ENCODE data around the gene GNA12. TPM values are rescaled to one million over a fixed set of nuclear protein-coding genes. Genes with fewer than 3 reads are reported as not detected.
A peak's percentile ranks its signal among the peaks of the same experiment; 100 is the strongest.

Gene GNA12
- total and polyA plus RNA-seq, 9 of the 15 experiments (the other 6 are each of a cell fraction or from before 2014, with no cell fraction given), result 0.65 to 32.7 (median 9.6) TPM

DNA sequence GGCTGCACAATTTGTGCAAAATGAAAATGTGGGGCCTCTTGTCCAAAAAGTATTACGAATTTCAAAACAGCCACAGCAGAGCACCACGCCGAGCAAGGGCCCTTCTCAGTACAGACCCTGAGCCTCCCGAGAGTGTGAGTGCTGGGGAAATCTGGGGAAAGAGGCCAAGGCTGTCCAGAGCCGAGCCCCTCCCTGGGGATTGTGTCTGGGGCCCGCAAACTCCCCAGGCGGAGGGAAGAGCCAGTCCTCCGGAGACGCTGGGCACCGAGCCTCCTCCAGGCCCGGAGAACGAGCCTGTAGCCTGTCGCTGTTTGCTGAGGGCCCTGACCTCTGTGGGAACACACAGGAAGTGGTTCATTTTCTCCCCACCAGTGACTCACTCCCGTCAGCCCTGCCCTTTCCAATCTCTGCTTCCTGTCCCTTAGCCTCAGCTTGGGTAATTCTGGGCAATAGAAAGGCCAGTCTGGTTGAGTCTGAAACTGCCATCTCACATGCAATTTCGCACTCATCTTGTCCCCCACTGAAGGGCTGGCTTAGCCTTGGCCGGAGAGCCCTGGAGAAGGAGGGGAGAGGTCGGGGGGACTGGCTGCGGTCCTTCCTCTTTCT lies 19.5 kb upstream of the GNA12 start (continued):
- no peak for TF ChIP-seq ZNF174 (CRISPR knock-in tag; IDR thresholded peaks at IDR 0.05)
- TF ChIP-seq ZNF124 (CRISPR knock-in tag; IDR thresholded peaks at IDR 0.05), result no peak
- TF ChIP-seq NFRKB (IDR thresholded peaks at IDR 0.05; ENCODE audit: low read depth), result no peak
- no peak for TF ChIP-seq ZNF165 (CRISPR knock-in tag; IDR thresholded peaks at IDR 0.05; ENCODE audit: borderline replicate concordance)
- no peak for TF ChIP-seq YY1 (IDR thresholded peaks at IDR 0.05; ENCODE audit: borderline replicate concordance in 1 of 3, control insufficient read depth in 1 of 3, extremely low read depth in 1 of 3, insufficient read depth in 3 of 3, insufficient read length in 1 of 3, insufficient replicate concordance in 2 of 3, low read depth in 1 of 3, low read length in 2 of 3)
- TF ChIP-seq, protein P1, sequence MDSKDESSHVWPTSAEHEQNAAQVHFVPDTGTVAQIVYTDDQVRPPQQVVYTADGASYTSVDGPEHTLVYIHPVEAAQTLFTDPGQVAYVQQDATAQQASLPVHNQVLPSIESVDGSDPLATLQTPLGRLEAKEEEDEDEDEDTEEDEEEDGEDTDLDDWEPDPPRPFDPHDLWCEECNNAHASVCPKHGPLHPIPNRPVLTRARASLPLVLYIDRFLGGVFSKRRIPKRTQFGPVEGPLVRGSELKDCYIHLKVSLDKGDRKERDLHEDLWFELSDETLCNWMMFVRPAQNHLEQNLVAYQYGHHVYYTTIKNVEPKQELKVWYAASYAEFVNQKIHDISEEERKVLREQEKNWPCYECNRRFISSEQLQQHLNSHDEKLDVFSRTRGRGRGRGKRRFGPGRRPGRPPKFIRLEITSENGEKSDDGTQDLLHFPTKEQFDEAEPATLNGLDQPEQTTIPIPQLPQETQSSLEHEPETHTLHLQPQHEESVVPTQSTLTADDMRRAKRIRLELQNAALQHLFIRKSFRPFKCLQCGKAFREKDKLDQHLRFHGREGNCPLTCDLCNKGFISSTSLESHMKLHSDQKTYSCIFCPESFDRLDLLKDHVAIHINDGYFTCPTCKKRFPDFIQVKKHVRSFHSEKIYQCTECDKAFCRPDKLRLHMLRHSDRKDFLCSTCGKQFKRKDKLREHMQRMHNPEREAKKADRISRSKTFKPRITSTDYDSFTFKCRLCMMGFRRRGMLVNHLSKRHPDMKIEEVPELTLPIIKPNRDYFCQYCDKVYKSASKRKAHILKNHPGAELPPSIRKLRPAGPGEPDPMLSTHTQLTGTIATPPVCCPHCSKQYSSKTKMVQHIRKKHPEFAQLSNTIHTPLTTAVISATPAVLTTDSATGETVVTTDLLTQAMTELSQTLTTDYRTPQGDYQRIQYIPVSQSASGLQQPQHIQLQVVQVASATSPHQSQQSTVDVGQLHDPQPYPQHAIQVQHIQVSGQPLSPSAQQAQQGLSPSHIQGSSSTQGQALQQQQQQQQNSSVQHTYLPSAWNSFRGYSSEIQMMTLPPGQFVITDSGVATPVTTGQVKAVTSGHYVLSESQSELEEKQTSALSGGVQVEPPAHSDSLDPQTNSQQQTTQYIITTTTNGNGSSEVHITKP (IDR thresholded peaks at IDR 0.05; ENCODE audit: partially characterized antibody), result no peak
- TF ChIP-seq, protein P2, sequence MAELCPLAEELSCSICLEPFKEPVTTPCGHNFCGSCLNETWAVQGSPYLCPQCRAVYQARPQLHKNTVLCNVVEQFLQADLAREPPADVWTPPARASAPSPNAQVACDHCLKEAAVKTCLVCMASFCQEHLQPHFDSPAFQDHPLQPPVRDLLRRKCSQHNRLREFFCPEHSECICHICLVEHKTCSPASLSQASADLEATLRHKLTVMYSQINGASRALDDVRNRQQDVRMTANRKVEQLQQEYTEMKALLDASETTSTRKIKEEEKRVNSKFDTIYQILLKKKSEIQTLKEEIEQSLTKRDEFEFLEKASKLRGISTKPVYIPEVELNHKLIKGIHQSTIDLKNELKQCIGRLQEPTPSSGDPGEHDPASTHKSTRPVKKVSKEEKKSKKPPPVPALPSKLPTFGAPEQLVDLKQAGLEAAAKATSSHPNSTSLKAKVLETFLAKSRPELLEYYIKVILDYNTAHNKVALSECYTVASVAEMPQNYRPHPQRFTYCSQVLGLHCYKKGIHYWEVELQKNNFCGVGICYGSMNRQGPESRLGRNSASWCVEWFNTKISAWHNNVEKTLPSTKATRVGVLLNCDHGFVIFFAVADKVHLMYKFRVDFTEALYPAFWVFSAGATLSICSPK (IDR thresholded peaks at IDR 0.05; ENCODE audit: borderline replicate concordance), result no peak
- TF ChIP-seq ZBTB1 (CRISPR knock-in tag; IDR thresholded peaks at IDR 0.05; ENCODE audit: borderline replicate concordance, low read depth), result no peak
- TF ChIP-seq CBX3 (IDR thresholded peaks at IDR 0.05; ENCODE audit: borderline replicate concordance in 1 of 2, low read length in 2 of 2), result peak in 1 of 2 experiments; percentile 78; a peak in 1 of 3 replicates
- TF ChIP-seq SRSF9 (IDR thresholded peaks at IDR 0.05; ENCODE audit: borderline replicate concordance, low read depth, low read length), result no peak
- TF ChIP-seq, protein P3, sequence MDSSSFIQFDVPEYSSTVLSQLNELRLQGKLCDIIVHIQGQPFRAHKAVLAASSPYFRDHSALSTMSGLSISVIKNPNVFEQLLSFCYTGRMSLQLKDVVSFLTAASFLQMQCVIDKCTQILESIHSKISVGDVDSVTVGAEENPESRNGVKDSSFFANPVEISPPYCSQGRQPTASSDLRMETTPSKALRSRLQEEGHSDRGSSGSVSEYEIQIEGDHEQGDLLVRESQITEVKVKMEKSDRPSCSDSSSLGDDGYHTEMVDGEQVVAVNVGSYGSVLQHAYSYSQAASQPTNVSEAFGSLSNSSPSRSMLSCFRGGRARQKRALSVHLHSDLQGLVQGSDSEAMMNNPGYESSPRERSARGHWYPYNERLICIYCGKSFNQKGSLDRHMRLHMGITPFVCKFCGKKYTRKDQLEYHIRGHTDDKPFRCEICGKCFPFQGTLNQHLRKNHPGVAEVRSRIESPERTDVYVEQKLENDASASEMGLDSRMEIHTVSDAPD (CRISPR knock-in tag; IDR thresholded peaks at IDR 0.05), result no peak
- TF ChIP-seq KLF6 (CRISPR knock-in tag; IDR thresholded peaks at IDR 0.05; ENCODE audit: borderline replicate concordance), result no peak
- TF ChIP-seq CREM (IDR thresholded peaks at IDR 0.05; ENCODE audit: low read depth), result peak; percentile 66
- no peak for TF ChIP-seq ARID2 (IDR thresholded peaks at IDR 0.05)
- TF ChIP-seq EZH2 (IDR thresholded peaks at IDR 0.05; ENCODE audit: borderline replicate concordance, low read depth, low read length), result no peak
- TF ChIP-seq GABPB1 (CRISPR knock-in tag; IDR thresholded peaks at IDR 0.05), result peak; percentile 92
- TF ChIP-seq, protein P4, sequence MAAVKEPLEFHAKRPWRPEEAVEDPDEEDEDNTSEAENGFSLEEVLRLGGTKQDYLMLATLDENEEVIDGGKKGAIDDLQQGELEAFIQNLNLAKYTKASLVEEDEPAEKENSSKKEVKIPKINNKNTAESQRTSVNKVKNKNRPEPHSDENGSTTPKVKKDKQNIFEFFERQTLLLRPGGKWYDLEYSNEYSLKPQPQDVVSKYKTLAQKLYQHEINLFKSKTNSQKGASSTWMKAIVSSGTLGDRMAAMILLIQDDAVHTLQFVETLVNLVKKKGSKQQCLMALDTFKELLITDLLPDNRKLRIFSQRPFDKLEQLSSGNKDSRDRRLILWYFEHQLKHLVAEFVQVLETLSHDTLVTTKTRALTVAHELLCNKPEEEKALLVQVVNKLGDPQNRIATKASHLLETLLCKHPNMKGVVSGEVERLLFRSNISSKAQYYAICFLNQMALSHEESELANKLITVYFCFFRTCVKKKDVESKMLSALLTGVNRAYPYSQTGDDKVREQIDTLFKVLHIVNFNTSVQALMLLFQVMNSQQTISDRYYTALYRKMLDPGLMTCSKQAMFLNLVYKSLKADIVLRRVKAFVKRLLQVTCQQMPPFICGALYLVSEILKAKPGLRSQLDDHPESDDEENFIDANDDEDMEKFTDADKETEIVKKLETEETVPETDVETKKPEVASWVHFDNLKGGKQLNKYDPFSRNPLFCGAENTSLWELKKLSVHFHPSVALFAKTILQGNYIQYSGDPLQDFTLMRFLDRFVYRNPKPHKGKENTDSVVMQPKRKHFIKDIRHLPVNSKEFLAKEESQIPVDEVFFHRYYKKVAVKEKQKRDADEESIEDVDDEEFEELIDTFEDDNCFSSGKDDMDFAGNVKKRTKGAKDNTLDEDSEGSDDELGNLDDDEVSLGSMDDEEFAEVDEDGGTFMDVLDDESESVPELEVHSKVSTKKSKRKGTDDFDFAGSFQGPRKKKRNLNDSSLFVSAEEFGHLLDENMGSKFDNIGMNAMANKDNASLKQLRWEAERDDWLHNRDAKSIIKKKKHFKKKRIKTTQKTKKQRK (IDR thresholded peaks at IDR 0.05; ENCODE audit: borderline replicate concordance, low read depth, low read length), result no peak

All from K562 (cell line).